Activated T-helper 2 cell treated with anti-CD3 and anti-CD28 coated beads, Interferon-gamma antibody, Interleukin-2, Interleukin-4, amounts not matched to agents 10 μg/mL and 5 μg/mL and 100 μg/mL, durations not matched to agents 14 hours and 24 hours and 36 hours (primary cell): ENCODE data around the gene CKAP2L. TPM values are rescaled to one million over a fixed set of nuclear protein-coding genes. Genes with fewer than 3 reads are reported as not detected.

ENCODE experiments used
- DNase-seq: peaks from one replicate; pipeline ENCODE4 v3.0.0; 2021; ENCODE audit warnings: low spot score
- H3K27ac Mint-ChIP-seq: one replicate; pipeline ENCODE4 v1.8.0; 2021; ENCODE audit warnings: mixed read lengths
- H3K27me3 Mint-ChIP-seq: one replicate; pipeline ENCODE4 v1.8.0; 2021; ENCODE audit warnings: low read depth, mixed read lengths
- H3K36me3 Mint-ChIP-seq: one replicate; pipeline ENCODE4 v1.8.0; 2021; ENCODE audit warnings: low read depth, mixed read lengths
- H3K4me1 Mint-ChIP-seq: one replicate; pipeline ENCODE4 v1.8.0; 2021; ENCODE audit warnings: low read depth, mixed read lengths
- H3K4me3 Mint-ChIP-seq: one replicate; pipeline ENCODE4 v1.8.0; 2021; ENCODE audit warnings: low read depth, mild to moderate bottlenecking, moderate library complexity, mixed read lengths
- H3K9me3 Mint-ChIP-seq: one replicate; pipeline ENCODE4 v1.8.0; 2021; ENCODE audit warnings: mixed read lengths
- intact Hi-C: fragments of 100-400 bp; cut with micrococcal nuclease; formaldehyde crosslinking; loops from one replicate; pipeline ENCODE4 v1.15.1; 2023
- total RNA-seq: library from RNA; stranded (reverse); gene quantifications from 2 replicates; pipeline ENCODE4 v1.2.3, GENCODE V29; 2022

Gene CKAP2L
- total RNA-seq, 1 donor from 2014 or later = 24.4 TPM

GRCh38 chr2:112687522-112687921, 76.9 kb downstream of the CKAP2L start:
- H3K9me3 Mint-ChIP-seq = no peaks in the 10 kb centered on the region
- H3K4me3 Mint-ChIP-seq = no peak overlapping the region
- H3K27me3 Mint-ChIP-seq = no peaks in the 10 kb centered on the region
- DNase-seq = no peak
- H3K4me1 Mint-ChIP-seq = peaks cover 36% of the 10 kb centered on the region
- H3K27ac Mint-ChIP-seq = no peak overlapping the region
- intact Hi-C loops = no loop called here
- H3K36me3 Mint-ChIP-seq = no peaks in the 10 kb centered on the region

Other genes with a start within 250 kb of the CKAP2L start
- 58.0 and 68.2 TPM in 2 replicates for gene POLR1B, start 222.1 kb downstream of the CKAP2L start, total RNA-seq
- 36.7 and 39.6 TPM in 2 replicates for gene CHCHD5, start 180.0 kb downstream of the CKAP2L start, total RNA-seq
- gene SLC20A1, start 118.7 kb downstream of the CKAP2L start, total RNA-seq = 128 TPM in 2 replicates
- gene NT5DC4, start 43.6 kb downstream of the CKAP2L start, total RNA-seq = not detected in 2 replicates
- 6.8 and 7.0 TPM in 2 replicates for gene IL1A, start 19.9 kb upstream of the CKAP2L start, total RNA-seq
- gene IL1B, start 72.2 kb upstream of the CKAP2L start, total RNA-seq = not detected in 2 replicates
- gene IL37, start 146.6 kb upstream of the CKAP2L start, total RNA-seq = not detected in 2 replicates
- gene IL36G, start 213.4 kb upstream of the CKAP2L start, total RNA-seq = not detected in 2 replicates
- 0.34 TPM in 1 of 2 replicates, not detected in the other for gene IL36A, start 240.8 kb upstream of the CKAP2L start, total RNA-seq